ENCODE measurements around the gene SH2D3C. TPM values are rescaled to one million over a fixed set of nuclear protein-coding genes. Genes with fewer than 3 reads are reported as not detected.

The SH2D3C gene
- polyA plus RNA-seq (2011; rRNA removed) (0.06 and 0.11 TPM in 2 replicates), polyA plus RNA-seq (2017; fragmentation: RNase III; extraction: RNeasy Plus Mini Kit Qiagen cat#74134 plus additional on column Dnase treatment) (0.04 to 0.08 TPM (median 0.06 TPM) in 3 replicates), polyA minus RNA-seq (2011; rRNA and poly(A)+ RNA removed) (0.33 TPM in 1 of 2 replicates, not detected in the other)
- 0.04 and 0.12 TPM in 2 replicates for polyA plus RNA-seq (2012; cell fraction: cytosol; rRNA removed)
- polyA plus RNA-seq (2012; cell fraction: nucleus; rRNA removed): 0.12 TPM in 1 of 2 replicates, not detected in the other

GRCh38 chr9:127778280-127779135 is at the start of gene SH2D3C:
Gene SH2D3C (minus strand): TSS chr9:127778666. CDS start chr9:127778627, 39 bp downstream.
- Histone ChIP-seq H3K27ac (peak within 1 kb of the TSS; percentile 48 to 71; a peak in 5 of 6 replicates), H3K4me3 (no peak within 1 kb of the TSS), H3K4me1 (peaks cover 9% of the 10 kb centered on the region; the same call in 2 of the 3 replicates), H3K4me2 (no peak within 1 kb of the TSS; the same call in 2 of the 3 replicates), H3K9me3 (no peaks in the 10 kb centered on the region)
- no peak for DNase-seq (ENCODE audit: low read depth in 1 of 2, low spot score in 1 of 2)
- ChIA-PET POLR2A (no interaction called here), CTCF (interaction anchor here (0.5 to 12.1 kb wide), 14 partner anchors 8 to 340 kb away, joined by 3 to 157 read pairs (median 3); partner anchors contain the start of genes SLC25A25 and TOR2A)
- whole genome bisulfite sequencing (ENCODE audit: missing lambda C conversion rate): 79% methylated on average over 13 of the region's 13 CpGs
- no peak for FAIRE-seq
- ATAC-seq: peak in 1 of 2 experiments; percentile 10; a peak in 2 of 6 replicates
- TF ChIP-seq RARB (CRISPR knock-in tag; IDR thresholded peaks at IDR 0.05) (no peak), RNF2 (IDR thresholded peaks at IDR 0.05; ENCODE audit: borderline replicate concordance, low read depth) (no peak), JUN (IDR thresholded peaks at IDR 0.05) (no peak), RCOR1 (IDR thresholded peaks at IDR 0.05; ENCODE audit: low read depth, low read length) (no peak), CEBPB (IDR thresholded peaks at IDR 0.05) (no peak), HES2 (IDR thresholded peaks at IDR 0.05) (no peak), EHMT2 (IDR thresholded peaks at IDR 0.05; ENCODE audit: low read depth) (no peak), RFX5 (IDR thresholded peaks at IDR 0.05) (no peak), MAFK (IDR thresholded peaks at IDR 0.05; ENCODE audit: partially characterized antibody) (no peak), TFCP2L1 (CRISPR knock-in tag; IDR thresholded peaks at IDR 0.05) (no peak), SMC3 (IDR thresholded peaks at IDR 0.05) (no peak), PBX3 (IDR thresholded peaks at IDR 0.05) (no peak), E2F6 (IDR thresholded peaks at IDR 0.05; ENCODE audit: borderline replicate concordance, low read depth) (no peak), NPAS2 (CRISPR knock-in tag; IDR thresholded peaks at IDR 0.05; ENCODE audit: borderline replicate concordance) (no peak), KDM5A (IDR thresholded peaks at IDR 0.05) (no peak)

- no peaks in the 10 kb centered on the region for H3K9me3 ChIP-seq
- H3K27ac ChIP-seq: no peak overlapping the region
- TF ChIP-seq POLR2AphosphoS2 (conservative IDR thresholded peaks at IDR 0.05; ENCODE audit: low read length) (no peak), JUN (IDR thresholded peaks at IDR 0.05) (no peak), EHF (CRISPR knock-in tag; IDR thresholded peaks at IDR 0.05) (no peak), CBX8 (IDR thresholded peaks at IDR 0.05) (no peak), GATA3 (IDR thresholded peaks at IDR 0.05; ENCODE audit: borderline replicate concordance) (no peak), BHLHE40 (IDR thresholded peaks at IDR 0.05; ENCODE audit: low read depth, low read length) (no peak), SMC3 (IDR thresholded peaks at IDR 0.05) (no peak), EHMT2 (IDR thresholded peaks at IDR 0.05; ENCODE audit: low read depth) (no peak), CEBPB (IDR thresholded peaks at IDR 0.05) (no peak), NFE2L2 (conservative IDR thresholded peaks at IDR 0.05; ENCODE audit: low read length) (no peak), ATOH8 (CRISPR knock-in tag; IDR thresholded peaks at IDR 0.05; ENCODE audit: low read depth) (no peak), CHD4 (IDR thresholded peaks at IDR 0.05; ENCODE audit: borderline replicate concordance) (no peak), JUNB (IDR thresholded peaks at IDR 0.05) (no peak), ZC3H11A (IDR thresholded peaks at IDR 0.05) (no peak), BCL3 (IDR thresholded peaks at IDR 0.05) (no peak)
- H3K4me2 ChIP-seq: no peak overlapping the region; the same call in 2 of the 3 replicates
- POLR2A ChIA-PET: interaction anchor here (1.3 kb wide), 1 partner anchor 12 kb away, joined by 3 read pairs; no protein-coding TSS in a partner anchor
- peaks cover 9% of the 10 kb centered on the region for H3K4me1 ChIP-seq
- ATAC-seq: no peak
- CTCF ChIA-PET: interaction anchor here (0.8 to 4.5 kb wide), 11 partner anchors 9 to 95 kb away, joined by 3 to 25 read pairs (median 10); partner anchors contain the start of gene TOR2A
- no peak overlapping the region for H3K4me3 ChIP-seq
- 73% methylated on average over 6 of the region's 7 CpGs for WGBS (ENCODE audit: missing lambda C conversion rate)
- FAIRE-seq: no peak
- DNase-seq (ENCODE audit: low read depth in 1 of 2, low spot score in 1 of 2): no peak
Observed at GRCh38 chr9:127826253-127826913, 47.9 kb upstream of the SH2D3C start.

Measured in A549 (cell line).